ENCODE measurements around the gene HBQ1. TPM values are rescaled to one million over a fixed set of nuclear protein-coding genes. Genes with fewer than 3 reads are reported as not detected.
"Not testable (repeated sequence)": the region's sequence is repeated elsewhere in the genome, so short reads cannot be mapped to it uniquely, and the experiment has no call there.

The HBQ1 gene
- total RNA-seq, 2 donors from 2014 or later: not detected

GRCh38 chr16:166375-167121 is 13.7 kb upstream of the HBQ1 start:
- H3K36me3 Mint-ChIP-seq (ENCODE audit: low read depth): no peaks in the 10 kb centered on the region
- peaks cover 25% of the 10 kb centered on the region for H3K27me3 Mint-ChIP-seq
- no peaks in the 10 kb centered on the region for H3K9me3 Mint-ChIP-seq

GRCh38 chr16:167122-167690 is 13.1 kb upstream of the HBQ1 start:
- H3K9me3 Mint-ChIP-seq: no peaks in the 10 kb centered on the region
- H3K4me3 Mint-ChIP-seq: peak overlapping the region; percentile 23
- no peak overlapping the region for H3K27ac Mint-ChIP-seq
- no peaks in the 10 kb centered on the region for H3K36me3 Mint-ChIP-seq (ENCODE audit: low read depth)
- peaks cover 27% of the 10 kb centered on the region for H3K27me3 Mint-ChIP-seq
- H3K4me1 Mint-ChIP-seq: no peaks in the 10 kb centered on the region
- ATAC-seq (replicated peaks): no peak

More at GRCh38 chr16:166375-167121, 13.7 kb upstream of the HBQ1 start:
- no peak for ATAC-seq (replicated peaks)
- Mint-ChIP-seq H3K4me3 (peak overlapping the region; percentile 23), H3K27ac (no peak overlapping the region), H3K4me1 (no peaks in the 10 kb centered on the region)

- Mint-ChIP-seq H3K27me3 (peaks cover 27% of the 10 kb centered on the region), H3K4me1 (no peaks in the 10 kb centered on the region), H3K27ac (no peak overlapping the region), H3K9me3 (no peaks in the 10 kb centered on the region), H3K4me3 (no peak overlapping the region), H3K36me3 (ENCODE audit: low read depth) (no peaks in the 10 kb centered on the region)
- no peak for ATAC-seq (replicated peaks)
These were observed 11.8 kb upstream of the HBQ1 start for GRCh38 chr16:168424-168823.

GRCh38 chr16:169014-169413 is 11.2 kb upstream of the HBQ1 start:
- Mint-ChIP-seq H3K36me3 (ENCODE audit: low read depth) (no peaks in the 10 kb centered on the region), H3K9me3 (no peaks in the 10 kb centered on the region), H3K4me3 (no peak overlapping the region), H3K27me3 (peaks cover 29% of the 10 kb centered on the region), H3K27ac (no peak overlapping the region), H3K4me1 (no peaks in the 10 kb centered on the region)
- no peak for ATAC-seq (replicated peaks)

- not testable (repeated sequence) for H3K9me3 Mint-ChIP-seq; ATAC-seq (replicated peaks); H3K36me3 Mint-ChIP-seq (ENCODE audit: low read depth); H3K27ac Mint-ChIP-seq; H3K4me3 Mint-ChIP-seq; H3K4me1 Mint-ChIP-seq
- H3K27me3 Mint-ChIP-seq: peaks cover 37% of the 10 kb centered on the region
These were observed 10.2 kb upstream of the HBQ1 start for GRCh38 chr16:170088-170507.

GRCh38 chr16:170788-171187 is 9.5 kb upstream of the HBQ1 start:
- Mint-ChIP-seq H3K36me3 (ENCODE audit: low read depth) (no peaks in the 10 kb centered on the region), H3K4me1 (no peaks in the 10 kb centered on the region), H3K27ac (no peak overlapping the region), H3K4me3 (no peak overlapping the region), H3K27me3 (peaks cover 43% of the 10 kb centered on the region), H3K9me3 (no peaks in the 10 kb centered on the region)
- no peak for ATAC-seq (replicated peaks)

GRCh38 chr16:172374-172941 is 7.8 kb upstream of the HBQ1 start, which contains the start of gene HBA2:
Gene HBA2 (plus strand): TSS chr16:172876. CDS start chr16:172913, 37 bp downstream.
- Mint-ChIP-seq H3K4me3 (peak within 1 kb of the TSS; percentile 37), H3K27me3 (peaks cover 36% of the 10 kb centered on the region)
- not testable (repeated sequence) for H3K27ac Mint-ChIP-seq; H3K36me3 Mint-ChIP-seq (ENCODE audit: low read depth); ATAC-seq (replicated peaks); H3K4me1 Mint-ChIP-seq; H3K9me3 Mint-ChIP-seq

GRCh38 chr16:173211-173854 is 6.9 kb upstream of the HBQ1 start:
- peaks cover 44% of the 10 kb centered on the region for H3K27me3 Mint-ChIP-seq
- H3K9me3 Mint-ChIP-seq; H3K4me1 Mint-ChIP-seq; H3K27ac Mint-ChIP-seq; ATAC-seq (replicated peaks); H3K36me3 Mint-ChIP-seq (ENCODE audit: low read depth): not testable (repeated sequence)
- peak overlapping the region; percentile 37 for H3K4me3 Mint-ChIP-seq

- ATAC-seq (replicated peaks); H3K9me3 Mint-ChIP-seq; H3K27ac Mint-ChIP-seq; H3K36me3 Mint-ChIP-seq (ENCODE audit: low read depth); H3K4me1 Mint-ChIP-seq: not testable (repeated sequence)
- peak overlapping the region; percentile 13 for H3K4me3 Mint-ChIP-seq
- H3K27me3 Mint-ChIP-seq: peaks cover 40% of the 10 kb centered on the region
These were observed 6.1 kb upstream of the HBQ1 start for GRCh38 chr16:173928-174769.

GRCh38 chr16:175011-175949 is 5.0 kb upstream of the HBQ1 start:
- H3K27ac Mint-ChIP-seq: no peak overlapping the region
- no peaks in the 10 kb centered on the region for H3K9me3 Mint-ChIP-seq
- no peaks in the 10 kb centered on the region for H3K4me1 Mint-ChIP-seq
- peaks cover 42% of the 10 kb centered on the region for H3K27me3 Mint-ChIP-seq
- H3K36me3 Mint-ChIP-seq (ENCODE audit: low read depth): no peaks in the 10 kb centered on the region
- ATAC-seq (replicated peaks): no peak
- peak overlapping the region; percentile 13 for H3K4me3 Mint-ChIP-seq

- not testable (repeated sequence) for H3K36me3 Mint-ChIP-seq (ENCODE audit: low read depth); ATAC-seq (replicated peaks); H3K4me1 Mint-ChIP-seq; H3K9me3 Mint-ChIP-seq; H3K4me3 Mint-ChIP-seq; H3K27ac Mint-ChIP-seq
- peaks cover 36% of the 10 kb centered on the region for H3K27me3 Mint-ChIP-seq
These were observed 4.3 kb upstream of the HBQ1 start for GRCh38 chr16:176006-176405.

GRCh38 chr16:176477-177382 is 3.5 kb upstream of the HBQ1 start, which contains the start of gene HBA1:
Gene HBA1 (plus strand): TSS chr16:176680. CDS start chr16:176717, 37 bp downstream.
- peak; percentile 32 for ATAC-seq (replicated peaks)
- H3K27ac Mint-ChIP-seq; H3K9me3 Mint-ChIP-seq; H3K36me3 Mint-ChIP-seq (ENCODE audit: low read depth); H3K4me1 Mint-ChIP-seq: not testable (repeated sequence)
- Mint-ChIP-seq H3K27me3 (peaks cover 34% of the 10 kb centered on the region), H3K4me3 (peak within 1 kb of the TSS; percentile 19)
